LNCaP clone FGC (cell line): ENCODE data around the gene LARGE1.

ENCODE experiments used
- DNase-seq: peaks from one replicate; pipeline ENCODE4 v3.0.0-alpha.2; 2011; ENCODE audit warnings: low read depth
- H3K4me3 ChIP-seq: 2 replicates; pipeline ENCODE4 v1.5.1; 2011; ENCODE audit warnings: mild to moderate bottlenecking, low read depth, low read length, control low read depth
- TF ChIP-seq, protein P1 (sequence below): IDR thresholded peaks from 2 replicates; pipeline ENCODE4 v1.5.1; 2012; ENCODE audit warnings: mild to moderate bottlenecking; ENCODE audit not compliant: control insufficient read depth, insufficient read depth; ENCODE audit errors: extremely low read depth

The LARGE1 gene

GRCh38 chr22:33324228-33324627 lies 596.0 kb downstream of the LARGE1 start:
- no peak overlapping the region for H3K4me3 ChIP-seq
- DNase-seq = no peak
- TF ChIP-seq, protein P1, sequence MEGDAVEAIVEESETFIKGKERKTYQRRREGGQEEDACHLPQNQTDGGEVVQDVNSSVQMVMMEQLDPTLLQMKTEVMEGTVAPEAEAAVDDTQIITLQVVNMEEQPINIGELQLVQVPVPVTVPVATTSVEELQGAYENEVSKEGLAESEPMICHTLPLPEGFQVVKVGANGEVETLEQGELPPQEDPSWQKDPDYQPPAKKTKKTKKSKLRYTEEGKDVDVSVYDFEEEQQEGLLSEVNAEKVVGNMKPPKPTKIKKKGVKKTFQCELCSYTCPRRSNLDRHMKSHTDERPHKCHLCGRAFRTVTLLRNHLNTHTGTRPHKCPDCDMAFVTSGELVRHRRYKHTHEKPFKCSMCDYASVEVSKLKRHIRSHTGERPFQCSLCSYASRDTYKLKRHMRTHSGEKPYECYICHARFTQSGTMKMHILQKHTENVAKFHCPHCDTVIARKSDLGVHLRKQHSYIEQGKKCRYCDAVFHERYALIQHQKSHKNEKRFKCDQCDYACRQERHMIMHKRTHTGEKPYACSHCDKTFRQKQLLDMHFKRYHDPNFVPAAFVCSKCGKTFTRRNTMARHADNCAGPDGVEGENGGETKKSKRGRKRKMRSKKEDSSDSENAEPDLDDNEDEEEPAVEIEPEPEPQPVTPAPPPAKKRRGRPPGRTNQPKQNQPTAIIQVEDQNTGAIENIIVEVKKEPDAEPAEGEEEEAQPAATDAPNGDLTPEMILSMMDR = no peak

DNA sequence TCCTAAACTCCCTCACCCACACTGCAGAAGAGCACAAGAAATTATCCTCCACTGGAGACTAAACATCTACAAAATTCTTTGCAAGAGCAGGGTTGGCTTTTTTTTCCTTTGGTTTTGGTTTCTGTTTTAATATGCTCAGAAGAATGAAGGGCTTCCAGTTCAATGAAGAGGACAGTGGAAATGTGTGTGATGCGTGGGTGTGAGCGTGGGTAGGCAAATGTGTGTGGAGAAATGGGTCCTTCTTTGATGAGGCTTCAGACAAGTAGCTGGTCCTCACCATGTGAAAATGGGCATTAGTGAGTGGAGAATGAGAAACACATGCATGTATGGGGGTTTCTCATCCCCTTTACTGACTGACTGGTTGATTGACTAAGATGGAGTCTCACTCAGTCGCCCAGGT lies 598.8 kb downstream of the LARGE1 start:
- TF ChIP-seq, protein P1 = no peak
- no peak overlapping the region for H3K4me3 ChIP-seq
- no peak for DNase-seq

- no peak overlapping the region for H3K4me3 ChIP-seq
- no peak for DNase-seq
- TF ChIP-seq, protein P1 = no peak
These were observed 604.3 kb downstream of the LARGE1 start for GRCh38 chr22:33315954-33316353.

GRCh38 chr22:33315117-33315516 lies 605.2 kb downstream of the LARGE1 start:
- no peak overlapping the region for H3K4me3 ChIP-seq
- TF ChIP-seq, protein P1 = no peak
- DNase-seq = no peak

- TF ChIP-seq, protein P1 = no peak
- no peak overlapping the region for H3K4me3 ChIP-seq
- DNase-seq = no peak
These were observed 606.0 kb downstream of the LARGE1 start for GRCh38 chr22:33314316-33314715.

GRCh38 chr22:33303099-33303498 lies 617.2 kb downstream of the LARGE1 start:
- DNase-seq = no peak
- TF ChIP-seq, protein P1 = no peak
- no peak overlapping the region for H3K4me3 ChIP-seq

DNA sequence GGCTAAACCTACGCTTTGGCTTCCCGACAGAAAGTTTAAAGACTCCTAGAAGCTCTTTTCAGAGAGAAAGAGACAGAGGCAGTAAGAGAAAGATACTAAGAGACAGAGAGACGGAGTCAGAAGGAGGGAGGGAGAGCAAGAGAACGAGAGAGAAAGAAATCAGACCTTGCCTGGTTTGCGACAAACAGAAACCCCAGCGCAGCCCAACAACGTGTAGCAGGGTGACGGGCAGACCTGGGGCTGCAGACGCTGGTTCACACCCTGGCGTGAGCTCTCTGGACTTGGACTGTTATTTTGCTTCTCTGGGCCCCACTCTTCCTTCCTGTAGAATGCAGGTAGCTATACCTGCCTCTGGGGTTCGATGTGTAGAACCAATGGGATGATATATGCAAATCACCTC lies 617.7 kb downstream of the LARGE1 start:
- H3K4me3 ChIP-seq = no peak overlapping the region
- TF ChIP-seq, protein P1 = no peak
- no peak for DNase-seq
